AG08395 (cell line): Measurements from ENCODE around the gene RPIA.
"Not testable (repeated sequence)": the region's sequence is repeated elsewhere in the genome, so short reads cannot be mapped to it uniquely, and the experiment has no call there.

Source experiments
- DNase-seq: peaks from one replicate; pipeline ENCODE4 v3.0.0; 2012; ENCODE audit warnings: mixed read lengths, low spot score

The RPIA gene

GRCh38 chr2:88735133-88735532 lies 43.7 kb downstream of the RPIA start:
- no peak for DNase-seq

DNA sequence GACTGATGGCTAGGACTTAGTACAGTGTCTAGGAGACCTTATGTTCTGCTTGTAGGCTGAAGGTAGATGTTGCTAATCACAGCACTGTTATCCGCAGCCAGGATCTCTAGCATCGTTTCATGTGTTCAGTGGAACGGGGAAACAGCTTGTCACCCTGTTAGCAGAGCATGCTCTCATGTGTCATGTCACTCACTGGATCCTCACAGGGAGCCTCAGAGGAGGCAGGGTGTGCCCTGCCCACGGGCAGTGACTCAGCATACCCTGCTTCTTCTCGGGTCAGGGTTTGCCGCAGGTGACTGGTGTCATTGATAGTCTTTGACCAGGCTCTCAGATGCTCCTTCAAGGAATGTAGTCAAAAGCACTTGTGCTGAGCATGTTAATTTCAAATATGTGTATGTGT lies 44.4 kb downstream of the RPIA start:
- DNase-seq, result no peak

DNA sequence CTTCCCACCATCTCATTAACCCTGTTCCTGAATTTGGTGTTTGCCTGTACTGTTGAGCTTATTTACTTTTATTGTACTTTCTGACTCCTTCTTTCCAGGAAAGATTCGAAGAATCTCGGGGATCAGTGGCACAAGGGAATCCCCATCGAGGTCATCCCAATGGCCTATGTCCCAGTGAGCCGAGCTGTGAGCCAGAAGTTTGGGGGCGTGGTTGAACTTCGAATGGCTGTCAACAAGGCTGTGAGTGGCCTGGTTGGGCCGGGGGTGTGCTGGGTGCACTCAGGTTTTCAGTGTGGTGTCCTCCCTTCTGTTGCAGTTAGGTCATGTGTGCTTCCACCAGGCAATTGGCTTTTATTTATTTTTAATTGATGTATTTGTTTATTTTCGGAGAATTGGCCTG lies 45.0 kb downstream of the RPIA start:
- DNase-seq, result no peak

DNA sequence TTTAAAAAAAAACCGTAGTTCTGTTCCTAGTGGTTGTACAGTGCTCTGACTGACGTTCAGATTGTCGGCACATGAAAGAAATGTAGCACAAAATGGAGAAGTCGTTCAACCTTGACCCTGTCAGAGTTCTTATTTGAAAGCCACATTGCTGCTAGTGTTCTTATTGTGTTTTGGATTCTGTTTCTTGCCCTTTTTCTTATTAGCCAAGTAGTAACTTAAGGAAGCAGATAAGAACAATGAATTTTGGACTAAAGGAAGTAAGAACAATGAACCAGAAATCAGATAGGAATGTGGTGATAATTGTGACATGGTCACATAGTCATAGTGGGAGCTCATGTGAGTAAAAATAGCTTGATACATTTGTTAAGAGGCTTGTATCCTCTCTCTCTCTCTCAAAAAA lies 45.9 kb downstream of the RPIA start:
- DNase-seq, result peak; percentile 31

DNA sequence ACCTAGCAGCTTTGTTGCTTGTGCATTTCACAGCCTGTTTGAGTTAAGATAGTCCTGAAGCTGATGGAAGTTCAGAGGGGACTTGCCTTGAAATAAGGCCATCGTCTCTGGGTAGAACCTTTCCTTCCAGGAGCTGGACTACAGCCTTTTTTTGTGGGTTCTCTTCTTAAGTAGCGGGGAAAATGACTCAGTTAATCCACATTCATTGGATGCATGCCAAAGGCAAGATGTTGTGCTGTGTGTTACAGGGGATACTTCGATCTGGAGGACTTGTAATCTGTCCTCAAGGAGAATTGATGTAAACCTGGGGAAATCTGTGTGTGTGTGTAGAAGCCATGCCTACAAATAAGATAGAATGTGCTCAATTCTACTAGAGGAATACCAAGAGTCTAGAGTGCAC lies 46.8 kb downstream of the RPIA start:
- no peak for DNase-seq

- DNase-seq, result peak; percentile 82
Observed at GRCh38 chr2:88739985-88740600, 48.6 kb downstream of the RPIA start.

DNA sequence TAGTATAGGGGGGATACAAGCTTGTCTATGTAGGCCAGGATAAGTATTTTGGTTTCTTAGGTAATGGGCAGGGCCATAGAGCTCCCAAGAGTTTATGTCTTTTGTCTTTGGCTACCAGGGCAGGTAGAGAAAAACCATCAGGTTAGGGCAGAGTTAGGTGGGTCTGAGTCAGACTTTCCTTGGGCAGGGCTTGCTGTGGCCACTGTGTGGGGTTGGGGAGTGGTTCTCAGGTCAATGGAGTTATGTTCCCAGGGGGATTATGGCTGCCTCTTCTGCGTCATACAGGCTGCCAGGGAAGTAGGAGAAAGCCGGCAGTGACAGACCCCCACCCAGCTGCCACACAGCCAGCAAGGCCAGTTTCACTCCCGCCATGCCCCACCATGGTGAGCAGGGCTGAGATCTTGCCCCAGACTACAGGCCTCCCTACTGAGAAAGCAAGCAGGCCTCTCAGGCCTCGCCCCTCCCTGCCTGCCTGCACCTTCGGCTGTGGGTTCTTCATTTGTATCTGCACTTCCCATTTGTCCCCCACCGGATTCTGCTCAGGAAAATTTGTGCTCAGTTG lies 55.5 kb downstream of the RPIA start:
- no peak for DNase-seq

GRCh38 chr2:88747990-88748389 lies 56.5 kb downstream of the RPIA start:
- no peak for DNase-seq

GRCh38 chr2:88751768-88752167 lies 60.3 kb downstream of the RPIA start:
- DNase-seq, result no peak

GRCh38 chr2:88753833-88754584 lies 62.5 kb downstream of the RPIA start:
- DNase-seq, result peak; percentile 1

DNA sequence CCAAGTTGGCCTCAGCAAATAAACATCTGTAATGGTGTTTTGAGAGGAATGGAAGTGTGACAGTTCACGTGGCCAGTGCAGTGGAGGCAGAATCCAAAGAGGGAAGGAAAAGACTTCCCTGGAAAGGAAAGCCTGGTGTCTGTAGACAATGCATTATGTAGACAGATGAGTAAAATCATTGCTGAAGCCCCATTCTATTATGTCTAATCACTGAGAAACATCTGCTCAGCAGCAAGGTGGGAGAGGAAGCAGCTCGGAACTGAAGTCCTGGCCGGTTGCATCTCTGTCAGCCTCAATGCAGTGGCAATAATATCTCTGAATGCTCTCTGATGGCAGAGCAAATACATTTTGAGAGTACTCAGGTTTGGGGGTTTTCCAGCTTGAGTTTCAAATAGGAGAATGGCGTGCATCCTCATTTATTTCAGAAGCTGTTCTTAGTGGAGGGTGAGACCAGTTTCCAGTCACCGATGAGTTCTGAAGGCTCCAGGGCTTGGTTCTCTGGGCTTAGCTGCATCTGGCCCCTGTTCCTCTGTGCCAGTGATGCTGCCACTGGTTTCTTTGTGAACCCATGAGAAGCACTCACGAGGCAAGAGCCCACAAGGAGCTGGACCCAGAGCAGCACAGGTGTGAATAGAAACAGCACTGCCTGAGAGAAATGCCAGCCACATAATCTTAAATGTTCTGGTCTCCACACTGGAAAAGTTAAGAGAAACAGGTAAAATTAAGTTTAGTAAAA lies 63.3 kb downstream of the RPIA start:
- peak; percentile 1 for DNase-seq

- DNase-seq, result no peak
Observed at GRCh38 chr2:88755836-88756235, 64.4 kb downstream of the RPIA start.

DNA sequence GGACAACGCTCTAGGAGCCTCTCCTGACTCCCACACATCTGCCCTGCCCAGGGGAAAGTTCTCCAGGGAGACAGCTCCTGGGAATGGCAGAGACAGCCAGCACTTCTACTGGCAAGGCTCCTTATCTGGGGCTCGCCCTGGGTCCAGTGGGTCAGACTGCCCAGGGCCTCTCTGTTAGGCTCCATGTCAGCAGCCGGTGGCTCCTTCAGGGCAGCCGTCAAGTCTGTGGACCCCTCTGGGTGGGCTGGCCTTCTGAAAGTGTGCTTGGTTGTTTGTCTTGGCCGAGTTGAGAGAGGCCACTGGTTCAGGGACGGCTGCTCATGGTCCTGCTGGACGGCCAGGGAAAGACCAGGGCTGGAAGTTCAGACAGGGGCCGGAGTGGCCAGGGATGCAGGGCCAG lies 65.6 kb downstream of the RPIA start:
- peak; percentile 0 for DNase-seq

DNA sequence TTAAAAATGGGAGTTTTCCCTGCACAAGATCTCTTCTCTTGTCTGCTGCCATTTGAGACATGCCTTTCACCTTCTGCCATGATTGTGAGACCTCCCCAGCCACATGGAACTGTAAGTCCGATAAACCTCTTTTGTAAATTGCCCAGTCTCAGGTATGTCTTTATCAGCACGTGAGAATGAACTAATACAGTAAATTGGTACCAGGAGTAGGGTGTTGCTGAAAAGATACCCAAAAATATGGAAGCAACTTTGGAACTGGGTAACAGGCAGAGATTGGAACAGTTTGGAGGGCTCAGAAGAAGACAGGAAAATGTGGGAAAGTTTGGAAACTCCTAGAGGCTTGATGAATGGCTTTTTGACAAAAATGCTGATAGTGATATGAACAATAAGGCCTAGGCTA lies 67.2 kb downstream of the RPIA start:
- DNase-seq, result not testable (repeated sequence)

DNA sequence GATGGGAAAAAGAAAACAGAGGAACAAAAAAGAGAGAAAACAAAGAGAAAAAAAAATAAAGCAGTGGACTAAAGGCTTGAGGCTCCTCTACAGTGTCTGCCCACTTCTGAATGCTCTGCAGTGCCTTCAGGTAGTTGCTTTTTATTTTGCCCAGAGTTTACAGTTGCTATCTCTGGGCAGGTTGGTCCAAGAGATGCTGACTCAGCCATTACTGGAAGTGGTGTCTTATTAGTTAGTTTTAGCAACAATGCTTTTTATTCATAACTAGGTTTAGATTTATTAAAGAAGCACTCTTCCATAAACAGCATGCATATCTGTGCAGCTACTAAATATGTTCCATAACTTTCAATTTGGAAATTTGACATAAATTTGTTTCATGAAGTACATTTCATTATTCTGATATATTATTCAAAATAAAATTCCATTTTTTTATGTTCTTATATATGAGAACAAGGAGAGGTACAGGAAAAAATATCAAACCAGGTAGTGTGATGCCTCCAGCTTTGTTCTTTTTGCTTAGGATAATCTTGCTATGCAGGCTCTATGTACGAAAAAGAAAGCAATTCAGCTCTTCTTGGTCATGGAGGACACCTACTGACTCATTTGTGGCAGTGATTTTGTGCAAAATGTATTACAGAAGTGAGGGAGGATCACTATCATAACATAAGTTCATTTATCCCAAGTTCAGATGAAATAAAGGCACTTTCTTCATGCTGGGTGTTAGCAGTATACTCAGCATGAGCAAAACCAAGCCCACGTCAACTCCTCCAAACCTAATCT lies 69.5 kb downstream of the RPIA start:
- DNase-seq, result no peak

DNA sequence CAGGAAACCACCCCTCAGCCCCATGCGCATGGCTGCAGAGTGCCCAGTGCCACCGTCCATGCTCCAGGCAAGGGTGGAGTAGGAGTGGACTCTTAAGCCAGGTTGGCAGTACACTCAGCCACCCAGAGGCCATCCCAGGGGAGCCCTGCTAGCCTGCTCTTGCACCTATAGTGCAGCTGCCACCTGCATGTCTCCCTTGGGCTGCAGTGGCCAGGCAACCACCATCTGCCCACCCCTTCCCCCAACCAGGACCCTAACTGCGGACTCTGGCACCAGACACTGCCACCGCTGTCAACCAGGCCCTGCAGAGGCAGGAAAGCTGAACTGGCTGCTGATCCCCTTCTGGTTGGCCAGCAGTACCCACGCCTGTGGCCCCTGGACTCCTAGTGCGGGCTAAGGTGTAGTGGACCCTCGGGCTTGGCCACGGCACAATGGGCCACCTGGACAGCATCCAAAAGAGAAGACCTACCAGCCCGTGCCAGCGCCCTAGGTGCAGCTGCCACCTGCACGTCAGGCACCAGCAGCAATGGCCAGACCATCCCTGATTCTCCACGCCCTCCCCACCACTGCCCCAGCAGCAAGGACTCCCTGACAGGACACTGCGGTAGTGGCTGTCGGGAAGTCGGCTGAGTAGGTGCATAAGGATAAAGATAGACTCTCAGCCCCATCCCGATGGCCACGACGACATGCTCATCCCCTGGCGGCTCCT lies 72.8 kb downstream of the RPIA start:
- DNase-seq, result no peak

DNA sequence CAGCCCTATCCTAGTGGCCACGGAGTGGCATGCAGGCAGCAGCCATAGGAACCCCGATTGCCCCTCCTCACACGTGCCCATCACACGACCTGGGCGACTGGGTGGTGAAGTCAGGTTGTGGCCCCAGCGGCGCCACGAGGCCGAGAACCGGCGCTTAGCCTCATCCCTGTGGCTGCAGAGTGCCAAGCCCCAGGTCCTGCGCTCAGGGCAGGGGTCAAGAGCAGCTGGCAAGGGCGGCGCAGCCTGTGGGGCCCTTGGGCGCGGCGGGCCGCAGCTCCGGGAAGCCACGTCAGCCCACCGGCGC lies 73.3 kb downstream of the RPIA start:
- DNase-seq, result no peak

- no peak for DNase-seq
Observed at GRCh38 chr2:88765154-88765888, 73.8 kb downstream of the RPIA start.

- DNase-seq, result not testable (repeated sequence)
Observed at GRCh38 chr2:88765889-88766481, 74.5 kb downstream of the RPIA start.

- DNase-seq, result no peak
Observed at GRCh38 chr2:88770016-88770415, 78.5 kb downstream of the RPIA start.
